NCI-H2227 (cell line): Measurements from ENCODE around the gene DIP2C.
"Not testable (repeated sequence)": the region's sequence is repeated elsewhere in the genome, so short reads cannot be mapped to it uniquely, and the experiment has no call there.

Experiments
- DNase-seq: peaks from one replicate; lab custom pipeline; 2025; ENCODE audit not compliant: unreplicated experiment; lab: John Stamatoyannopoulos, UW

Gene DIP2C

DNA sequence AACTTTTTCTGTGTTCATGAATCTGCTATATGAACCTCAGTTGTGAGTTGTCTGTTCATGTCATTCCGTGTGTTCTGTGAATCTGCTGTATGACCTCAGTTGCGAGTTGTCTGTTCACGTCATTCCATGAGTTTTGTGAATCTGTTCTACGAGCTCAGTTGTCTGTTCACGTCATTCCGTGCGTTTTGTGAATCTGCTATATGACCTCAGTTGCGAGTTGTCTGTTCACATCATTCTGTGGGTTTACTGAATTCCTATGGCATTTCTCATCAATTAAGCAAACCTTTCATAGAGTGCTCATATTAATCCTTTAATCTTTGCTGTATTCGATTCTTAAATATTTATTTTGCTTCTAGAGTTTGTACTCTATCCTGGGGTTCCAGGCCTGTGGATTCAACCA lies 150.6 kb downstream of the DIP2C start:
- no peak for DNase-seq

DNA sequence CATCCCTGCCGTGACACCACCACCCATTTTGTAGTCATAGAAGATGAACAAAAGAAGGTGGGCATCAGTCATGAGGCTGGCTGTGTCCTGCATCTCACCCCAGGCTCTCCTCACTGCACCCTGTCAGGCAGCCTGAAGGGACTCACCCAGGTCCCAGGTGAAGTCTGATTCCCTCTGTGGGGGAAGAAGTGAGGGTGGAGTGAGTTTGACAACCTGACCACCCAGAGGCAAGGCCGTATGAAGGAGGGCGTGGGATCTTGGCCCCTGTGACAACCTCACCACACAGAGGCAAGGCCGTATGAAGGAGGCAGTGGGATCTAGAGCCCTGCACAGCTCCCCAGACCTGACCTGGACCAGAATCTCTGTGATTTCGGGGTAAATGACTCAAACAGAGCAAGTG lies 152.5 kb downstream of the DIP2C start:
- DNase-seq, result no peak

DNA sequence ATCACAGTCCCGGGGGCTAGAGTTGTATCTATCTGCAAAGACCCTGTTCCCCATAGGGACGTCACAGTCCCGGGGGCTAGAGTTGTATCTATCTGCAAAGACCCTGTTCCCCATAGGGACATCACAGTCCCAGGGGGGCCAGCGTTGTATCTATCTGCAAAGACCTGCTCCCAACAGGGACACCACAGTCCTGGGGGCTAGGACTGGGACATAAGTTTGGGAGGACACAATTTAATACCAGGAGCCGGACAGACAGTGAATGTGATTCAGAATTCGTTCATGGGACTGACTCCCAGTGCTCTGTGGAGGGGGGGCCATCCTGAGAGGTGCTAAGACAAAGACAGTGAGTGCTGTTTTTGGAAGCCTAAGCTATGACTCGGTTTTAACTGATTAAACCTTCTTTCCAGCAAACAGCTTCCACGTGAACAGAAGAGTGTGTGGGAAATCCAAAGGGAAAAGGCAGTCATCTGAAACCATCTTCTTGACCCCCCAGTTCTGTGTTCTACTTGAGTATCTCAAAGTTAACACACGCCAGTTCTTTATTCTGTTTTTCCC lies 153.0 kb downstream of the DIP2C start:
- DNase-seq, result no peak

DNA sequence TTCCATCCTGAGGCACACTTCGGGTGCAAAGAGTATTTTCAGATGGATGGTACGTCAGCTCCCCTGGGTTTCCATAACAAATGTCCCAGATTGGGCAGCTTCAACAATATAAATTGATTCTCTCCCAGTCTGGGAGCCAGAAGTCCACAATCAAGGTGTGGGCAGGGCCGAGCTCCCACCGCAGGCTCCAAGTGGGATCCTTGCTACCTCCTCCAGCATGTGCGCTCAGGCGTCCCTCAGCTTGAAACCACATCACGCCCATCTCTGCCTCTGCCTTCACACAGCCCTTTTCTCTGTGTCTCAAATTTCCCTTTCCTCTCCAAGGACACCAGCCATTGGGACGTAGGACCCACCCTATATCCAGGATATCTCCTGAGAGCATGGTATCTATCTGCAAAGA lies 153.5 kb downstream of the DIP2C start:
- no peak for DNase-seq

DNA sequence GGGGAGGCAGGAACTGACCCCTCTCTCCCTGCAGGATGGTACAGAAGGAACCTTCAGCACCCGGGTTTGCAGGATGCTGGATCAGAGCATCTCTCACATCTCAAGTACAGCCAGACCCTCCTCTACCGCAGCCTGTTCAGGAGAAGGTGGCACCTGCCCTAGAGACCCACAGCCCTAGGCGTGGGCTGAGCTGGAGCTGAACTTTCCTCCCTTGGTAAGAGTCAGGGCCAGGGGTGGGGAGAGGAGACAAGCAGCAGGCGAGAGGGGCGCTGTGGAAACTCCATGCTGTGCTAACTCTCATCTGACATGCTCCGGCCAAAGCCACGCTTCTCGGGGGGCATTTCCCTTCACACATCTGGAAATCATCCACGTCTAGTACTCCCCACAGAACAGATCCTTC lies 154.4 kb downstream of the DIP2C start:
- DNase-seq, result no peak

DNA sequence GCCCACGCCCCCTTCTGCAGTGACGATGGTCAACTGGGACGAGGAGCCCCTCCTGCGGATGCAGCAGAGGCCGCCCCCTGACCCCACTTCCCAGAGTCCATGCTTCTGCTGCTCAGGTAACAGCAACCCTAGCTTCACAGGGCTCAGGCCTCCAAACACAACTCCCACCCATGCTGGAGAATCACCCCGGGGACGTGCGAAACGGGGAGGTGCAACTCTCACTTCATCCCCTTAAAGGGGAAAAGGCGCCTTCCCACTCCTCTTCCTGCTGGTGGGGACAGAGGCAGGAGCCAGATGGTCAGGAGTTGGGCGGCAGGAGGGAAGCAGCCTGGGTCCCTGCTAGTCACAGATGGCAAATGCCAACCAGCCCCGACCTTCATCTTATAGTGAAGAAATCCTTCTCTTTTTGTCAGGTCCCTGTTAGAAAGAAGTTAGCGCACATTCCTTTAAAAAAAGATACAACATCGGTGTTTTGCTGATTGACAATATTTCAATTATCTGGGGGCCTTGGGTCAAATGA lies 155.4 kb downstream of the DIP2C start:
- DNase-seq, result no peak

DNA sequence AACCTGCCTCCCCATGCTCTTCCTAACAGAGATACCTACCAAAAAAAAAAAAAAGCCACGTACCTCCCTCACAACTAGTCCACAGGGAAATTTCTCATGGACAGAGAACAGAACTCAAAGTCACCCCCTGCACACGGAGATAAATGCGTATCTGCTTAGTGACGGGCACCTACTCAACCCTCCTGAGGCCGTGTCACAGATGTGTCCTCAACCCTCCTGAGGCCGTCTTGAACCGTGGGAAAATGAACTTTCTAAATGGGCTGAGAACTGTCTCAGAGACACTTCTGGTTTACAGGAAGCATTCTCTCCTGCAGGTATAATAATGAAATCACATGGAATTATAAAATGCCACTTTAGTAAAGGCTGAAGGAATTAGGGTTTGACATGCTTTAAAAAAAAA lies 155.9 kb downstream of the DIP2C start:
- no peak for DNase-seq

DNA sequence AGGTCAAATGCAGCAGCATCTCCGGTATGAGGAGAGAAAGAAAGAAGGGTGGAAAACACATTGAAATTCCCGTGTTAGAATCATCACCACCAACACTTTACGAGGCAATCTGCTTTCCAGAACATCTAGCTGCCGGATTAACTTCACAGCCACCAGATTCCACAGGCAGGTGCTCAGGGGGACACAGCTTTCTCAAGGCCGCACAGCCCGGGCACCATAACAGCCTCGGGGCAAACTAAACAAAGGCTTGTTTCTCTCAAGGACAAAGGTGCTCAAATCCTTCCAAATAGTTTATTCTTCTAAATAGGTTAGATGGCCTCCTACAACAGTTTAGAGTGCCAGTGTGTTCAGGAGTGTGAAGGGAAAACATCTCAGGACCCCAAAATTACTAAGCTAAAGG lies 156.3 kb downstream of the DIP2C start:
- no peak for DNase-seq

DNA sequence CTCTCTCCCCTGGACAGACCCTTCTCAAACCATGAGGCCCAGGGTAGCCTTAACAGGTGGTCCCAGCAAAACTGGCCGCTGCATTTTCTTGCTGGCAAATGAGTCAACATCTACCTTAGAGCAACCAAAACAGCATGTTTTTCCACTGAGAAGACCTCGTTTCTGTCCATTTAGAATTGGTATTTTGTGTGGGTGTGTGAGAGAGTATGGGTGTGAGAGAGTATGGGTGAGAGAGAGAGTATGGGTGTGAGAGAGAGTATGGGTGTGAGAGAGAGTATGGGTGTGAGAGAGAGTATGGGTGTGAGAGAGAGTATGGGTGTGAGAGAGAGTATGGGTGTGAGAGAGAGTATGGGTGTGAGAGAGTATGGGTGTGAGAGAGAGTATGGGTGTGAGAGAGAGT lies 157.1 kb downstream of the DIP2C start:
- not testable (repeated sequence) for DNase-seq

DNA sequence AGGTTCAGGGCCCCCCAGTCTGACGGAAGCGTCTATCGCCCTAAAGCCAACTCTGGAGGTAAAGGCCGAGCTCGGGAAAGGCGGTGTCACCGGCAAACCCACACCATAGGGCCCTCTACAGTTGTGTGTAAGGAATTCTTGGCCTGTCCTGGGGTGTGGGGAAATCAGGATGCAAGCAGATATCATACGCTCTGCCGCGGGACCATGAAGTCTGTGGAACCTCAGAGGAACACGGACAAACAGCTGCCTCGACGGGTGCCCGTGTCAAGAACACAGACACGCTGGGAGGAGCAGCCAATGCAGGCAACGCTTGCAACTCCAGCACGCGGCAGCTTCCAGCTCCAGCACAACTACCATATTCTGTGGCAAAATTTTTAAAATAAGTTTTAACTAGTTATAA lies 157.9 kb downstream of the DIP2C start:
- no peak for DNase-seq

DNA sequence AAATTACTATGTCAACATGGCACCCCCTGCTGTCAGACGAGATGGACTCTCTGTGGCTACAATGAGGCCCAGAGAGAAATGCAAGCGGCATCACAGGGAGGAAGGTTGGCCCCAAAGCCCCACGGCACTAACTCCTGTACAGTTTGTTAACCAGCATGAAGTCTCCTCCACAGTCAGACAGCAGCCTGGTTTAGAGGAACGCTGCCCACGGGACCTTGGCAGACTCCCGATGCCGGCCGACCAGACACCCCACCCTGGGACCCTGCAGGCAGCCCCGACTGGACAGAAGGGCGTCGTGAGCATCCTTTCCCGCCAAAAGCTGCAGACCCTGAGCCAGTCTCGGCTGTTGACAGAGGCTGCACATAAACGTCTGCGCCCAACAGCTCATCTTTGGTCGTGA lies 158.8 kb downstream of the DIP2C start:
- DNase-seq, result no peak

DNA sequence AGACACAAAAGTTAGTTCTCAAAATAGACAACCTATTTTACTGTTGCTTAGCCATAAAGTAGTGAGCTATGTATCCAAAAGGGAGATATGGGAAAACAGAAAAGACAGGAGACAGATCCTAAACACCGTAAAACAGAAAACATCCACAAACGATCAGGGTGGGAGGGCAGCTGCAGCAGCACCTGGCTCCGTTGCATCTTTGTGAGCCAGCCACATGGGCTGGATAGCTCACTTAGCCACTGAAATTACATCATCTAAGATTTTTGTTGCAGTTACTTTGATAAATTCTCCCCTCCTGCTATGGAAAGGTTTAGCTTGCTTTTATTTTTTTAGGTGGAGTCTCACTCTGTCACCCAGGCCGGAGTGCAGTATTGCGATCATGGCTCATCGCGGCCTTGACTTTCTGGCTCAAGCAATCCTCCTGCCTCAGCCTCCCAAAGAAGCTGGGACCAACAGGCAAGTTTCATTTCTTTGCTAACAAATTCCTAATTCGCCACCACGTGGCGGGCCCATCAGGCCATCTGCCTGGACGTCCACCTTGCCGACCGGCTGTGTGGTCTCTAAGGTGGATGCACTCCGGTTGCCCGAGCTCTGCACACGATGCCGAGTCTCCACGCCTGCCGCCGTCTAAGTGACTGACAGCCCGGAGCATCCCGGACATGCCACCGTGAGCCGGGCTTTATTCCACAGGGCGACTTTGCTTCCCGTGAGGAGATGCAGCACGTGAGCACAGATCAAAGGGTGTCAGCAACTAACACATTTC lies 159.8 kb downstream of the DIP2C start:
- DNase-seq, result no peak

DNA sequence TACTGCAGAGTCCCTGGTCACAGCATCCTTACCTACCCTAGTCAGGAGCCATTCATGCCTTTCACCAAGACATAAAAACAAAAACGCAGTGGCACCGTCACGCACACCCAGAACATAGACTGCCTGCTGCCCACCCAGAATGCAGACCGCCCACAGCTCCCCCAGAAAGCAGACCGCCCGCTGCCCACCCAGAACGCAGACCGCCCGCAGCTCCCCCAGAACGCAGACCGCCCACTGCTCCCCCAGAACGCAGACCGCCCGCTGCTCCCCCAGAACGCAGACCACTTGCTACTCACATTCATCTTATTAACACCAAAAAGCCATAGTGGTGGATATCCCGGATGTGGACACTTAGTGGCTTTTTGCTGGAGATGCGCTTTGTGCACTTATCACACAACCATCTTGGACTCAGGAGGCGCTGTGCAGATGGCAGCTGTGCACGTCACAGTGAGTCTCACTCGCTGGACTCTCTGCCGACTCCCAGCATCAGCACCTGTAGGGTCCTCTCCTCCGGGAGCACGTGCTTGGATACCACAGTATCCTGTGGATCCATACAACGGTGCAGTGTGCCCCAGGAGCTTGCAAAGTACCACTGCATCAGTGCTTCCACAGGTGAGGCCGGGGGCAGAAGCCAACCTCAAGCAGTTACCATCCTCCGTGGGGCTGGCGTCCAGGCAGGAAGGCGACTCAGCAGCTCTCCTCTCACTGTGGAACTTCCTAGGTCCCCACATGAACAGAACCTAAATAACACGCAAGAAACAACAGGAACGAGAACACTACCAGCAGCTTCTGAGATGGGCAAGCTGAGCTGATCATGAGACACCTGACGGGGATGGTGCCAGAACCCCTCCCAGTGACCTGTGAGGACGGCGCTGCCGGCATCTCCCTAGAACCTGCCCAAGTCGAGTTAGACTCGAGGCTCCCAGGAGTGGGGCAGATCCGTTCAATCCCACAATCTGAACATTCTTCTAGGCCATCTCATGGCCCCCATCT lies 161.0 kb downstream of the DIP2C start:
- DNase-seq, result no peak

DNA sequence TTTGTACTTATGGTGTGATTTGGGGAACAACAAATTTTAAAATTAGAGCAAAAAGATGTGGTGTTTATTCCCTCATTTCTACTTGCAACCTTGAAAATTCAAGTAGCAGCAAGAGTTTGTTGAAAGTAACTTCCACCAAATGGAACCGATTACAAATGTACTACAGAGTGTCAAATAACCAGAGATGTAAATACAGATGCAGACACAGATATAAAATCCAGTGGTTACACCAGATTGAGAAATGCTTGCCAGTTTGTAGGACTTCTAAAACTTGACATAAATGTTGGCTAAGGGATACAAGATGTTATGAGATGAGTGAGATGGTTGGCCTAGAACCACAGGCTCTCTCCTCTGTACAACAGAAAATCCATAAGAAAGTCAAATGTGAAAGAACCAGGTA lies 162.1 kb downstream of the DIP2C start:
- DNase-seq, result no peak

DNA sequence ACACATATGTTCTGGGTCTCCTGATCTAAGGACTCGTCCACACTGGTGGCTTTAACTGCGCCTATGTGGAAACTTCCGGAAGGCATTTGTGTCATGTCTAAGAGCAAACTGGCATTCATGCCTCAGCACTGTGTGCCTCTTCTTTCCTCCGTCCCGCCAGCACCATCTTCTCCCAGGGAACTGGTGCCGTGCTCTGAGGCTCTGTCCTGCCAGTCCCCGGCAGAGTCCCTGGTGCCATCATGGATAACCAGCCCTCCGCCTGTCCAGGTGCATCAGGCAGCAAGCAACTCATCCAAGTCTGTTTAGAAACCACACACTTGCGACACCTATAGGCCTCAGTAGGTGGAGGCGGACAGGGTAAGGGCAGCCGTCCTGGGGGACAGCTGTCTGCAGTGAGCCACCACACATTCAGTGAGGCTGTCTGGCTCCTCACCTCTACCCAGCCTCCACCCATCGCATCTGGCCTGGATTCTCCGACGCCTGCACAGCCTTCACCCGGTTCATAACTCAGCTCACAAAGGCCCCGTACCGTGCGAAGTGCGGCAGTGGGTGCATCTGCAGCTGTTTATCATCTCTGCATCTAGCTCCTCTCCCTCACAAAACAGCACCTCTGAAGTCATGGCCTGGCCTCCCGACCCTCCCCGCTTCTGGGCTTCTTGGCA lies 162.7 kb downstream of the DIP2C start:
- no peak for DNase-seq

DNA sequence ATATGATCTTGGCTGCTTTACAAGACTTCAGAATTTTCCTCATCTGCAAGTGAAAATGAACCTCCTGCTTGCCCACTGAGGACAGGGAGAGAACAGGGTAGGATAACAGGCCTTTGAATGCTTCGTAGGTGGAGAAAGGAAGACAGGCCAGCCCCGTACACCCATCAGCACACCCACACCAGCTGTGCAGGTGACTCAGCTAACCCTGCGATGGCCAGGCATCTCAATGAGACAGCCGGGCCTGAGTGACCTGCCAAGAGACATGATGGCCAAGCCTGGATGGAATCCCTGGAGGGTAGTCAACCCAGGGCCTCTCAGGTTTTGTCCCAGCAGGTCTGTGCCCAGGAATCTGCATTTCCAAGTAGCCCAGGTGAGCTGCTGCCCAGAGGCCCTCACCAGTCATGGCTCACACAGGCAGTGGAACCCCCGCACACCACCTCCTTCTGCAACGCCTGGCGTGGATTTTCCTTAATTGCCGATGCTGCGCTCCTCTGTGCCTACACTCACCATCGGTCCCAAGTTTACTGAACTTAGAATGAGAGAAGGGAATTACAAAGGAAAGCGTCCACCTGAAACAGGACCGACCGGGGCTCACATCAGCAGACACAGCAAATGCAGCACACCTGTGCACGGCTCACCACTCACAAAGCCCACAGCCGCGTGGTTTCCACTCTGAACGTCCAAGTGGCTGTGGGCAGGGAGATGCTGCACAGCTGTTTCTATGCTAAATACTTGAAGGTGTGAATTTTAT lies 163.7 kb downstream of the DIP2C start:
- no peak for DNase-seq

DNA sequence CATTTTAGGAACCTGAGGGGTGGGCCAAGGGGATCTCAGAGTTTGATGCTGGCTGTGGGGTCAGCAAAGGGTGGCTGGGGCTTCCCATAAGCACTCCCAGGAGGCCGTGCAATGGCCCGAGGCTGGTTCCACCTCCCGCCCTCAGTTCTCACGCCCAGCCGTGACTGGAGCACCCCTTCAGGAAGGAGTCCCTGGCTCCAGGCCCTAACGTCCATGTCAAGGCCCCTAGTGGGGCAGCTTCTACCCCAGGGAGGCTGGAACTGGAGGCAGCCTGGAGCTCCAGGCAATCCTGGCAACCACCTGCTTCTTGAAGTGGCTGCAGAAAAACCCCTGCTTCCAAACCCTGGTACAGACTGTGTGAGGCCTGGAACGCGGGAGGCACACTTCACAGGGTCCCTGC lies 165.5 kb downstream of the DIP2C start:
- no peak for DNase-seq

DNA sequence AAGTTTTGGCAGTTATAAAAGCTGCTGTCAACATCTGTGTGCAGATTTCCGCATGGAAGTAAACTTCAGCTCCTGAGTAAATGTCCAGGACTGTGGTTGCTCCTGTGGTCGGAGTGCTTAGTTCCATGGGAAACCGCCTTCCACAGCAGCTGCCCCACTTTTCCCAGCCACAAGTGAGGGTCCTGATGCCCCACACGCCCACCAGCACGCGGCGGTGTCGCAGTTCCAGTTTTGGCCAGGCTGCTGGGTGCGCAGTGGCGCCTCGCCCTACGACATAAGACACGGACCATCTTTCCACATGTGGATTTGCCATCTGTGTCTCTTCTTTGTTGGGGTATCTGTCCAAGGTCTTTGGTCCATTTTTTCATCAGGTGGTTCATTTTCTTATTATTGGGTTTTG lies 167.1 kb downstream of the DIP2C start:
- DNase-seq, result no peak

DNA sequence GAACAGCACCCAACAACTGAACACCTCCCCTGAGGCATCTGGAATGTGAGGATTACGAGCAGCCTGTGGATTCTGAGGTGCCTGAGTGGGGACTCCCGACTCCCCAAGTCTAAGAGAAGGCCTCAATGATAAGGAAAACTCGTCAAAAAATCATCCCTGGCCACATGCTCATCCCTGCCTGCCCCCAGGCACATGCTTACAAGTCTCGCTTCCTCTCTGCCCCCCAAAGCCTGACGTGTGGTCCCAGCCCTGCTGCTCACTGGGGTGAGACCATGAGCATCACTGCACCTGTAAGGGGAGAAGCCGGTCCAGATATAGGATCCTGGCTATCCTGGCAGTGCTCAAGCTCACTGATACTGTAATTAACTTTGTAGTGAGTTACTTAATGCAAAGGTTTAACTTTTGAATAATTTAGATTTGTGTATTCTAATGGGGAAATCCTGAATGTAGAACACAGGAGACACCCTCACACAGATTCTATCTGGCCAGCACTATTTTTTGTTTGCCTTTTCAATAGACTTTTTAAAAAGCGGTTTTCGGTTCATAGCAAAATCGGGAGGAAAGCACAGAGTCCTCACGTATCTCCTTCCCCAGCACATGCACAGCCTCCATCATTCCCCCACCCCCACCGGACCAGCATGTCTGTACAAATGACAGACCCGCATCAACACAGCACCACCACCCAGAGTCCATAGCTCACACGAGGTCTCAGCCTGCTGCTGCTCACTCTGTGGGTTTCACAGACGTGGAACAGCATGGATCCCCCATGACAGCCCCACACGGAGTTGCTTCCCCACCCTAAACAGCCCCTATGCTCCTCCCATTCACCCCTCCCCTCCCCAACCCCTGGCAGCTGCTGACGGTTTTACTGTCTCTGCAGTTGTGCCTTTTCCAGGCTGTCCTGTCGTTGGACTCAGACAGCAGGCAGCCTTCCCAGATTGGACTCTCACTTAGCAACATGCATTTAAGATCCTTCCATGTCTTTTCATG lies 167.9 kb downstream of the DIP2C start:
- no peak for DNase-seq
